H1 (cell line): ENCODE data around the gene GZF1. TPM values are rescaled to one million over a fixed set of nuclear protein-coding genes. Genes with fewer than 3 reads are reported as not detected.

ENCODE experiments used
- polyA plus RNA-seq, 7 experiments: library from polyadenylated mRNA; depleted of rRNA in 3 of 7; stranded (reverse) in 5 of 7; unstranded in 2 of 7; fragments of >200 nt in 5 of 7; fragments of 200-250 nt in 2 of 7; gene quantifications; 1 replicate in 5 of 7; 2 replicates in 1 of 7; 4 replicates in 1 of 7; pipeline versions ENCODE4 v1.2.1 to v1.2.3, GENCODE V29; 2011 to 2013; ENCODE audit warnings: missing spikeins in 2 of 7, mixed read lengths in 2 of 7
- total RNA-seq: library from RNA; stranded (reverse); fragmentation: NEBNext Ultra II Directional; extraction: Animal tissue kit (Norgen Biotek cat#: 25700); gene quantifications from 2 replicates; pipeline ENCODE4 v1.2.1, GENCODE V29; 2021
- TF ChIP-seq, protein P1 (sequence below): fragments of 300-600 bp; sonication (generic); IDR thresholded peaks from 2 replicates; pipeline ENCODE4 v1.7.1; 2012; ENCODE audit warnings: low read length, moderate library complexity, mild to moderate bottlenecking, inconsistent platforms; ENCODE audit not compliant: insufficient replicate concordance

GZF1 gene
- total and polyA plus RNA-seq, 2 of the 8 experiments (the other 6 are each of a cell fraction or from before 2014, with no cell fraction given): 8.2 to 11.9 TPM

DNA sequence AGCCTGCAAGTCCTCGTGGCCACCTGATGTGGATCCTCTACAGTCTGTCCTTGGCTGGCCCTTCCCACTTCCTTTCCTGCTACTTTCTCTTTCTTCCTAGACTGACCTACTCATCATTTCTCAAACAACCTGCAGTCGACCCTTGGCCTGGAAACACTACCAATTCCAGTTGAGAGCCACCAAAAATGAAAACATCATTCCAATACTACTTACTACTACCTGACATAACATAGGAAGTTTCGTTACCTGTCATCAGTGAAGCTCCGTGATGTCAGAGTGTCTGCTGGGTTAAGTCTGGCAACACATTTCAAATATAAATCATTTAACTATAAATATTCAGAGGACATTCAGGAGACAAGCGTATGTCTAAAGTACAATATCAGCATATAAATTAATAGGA, 13.8 kb downstream of the GZF1 start (continued):
- TF ChIP-seq, protein P1, sequence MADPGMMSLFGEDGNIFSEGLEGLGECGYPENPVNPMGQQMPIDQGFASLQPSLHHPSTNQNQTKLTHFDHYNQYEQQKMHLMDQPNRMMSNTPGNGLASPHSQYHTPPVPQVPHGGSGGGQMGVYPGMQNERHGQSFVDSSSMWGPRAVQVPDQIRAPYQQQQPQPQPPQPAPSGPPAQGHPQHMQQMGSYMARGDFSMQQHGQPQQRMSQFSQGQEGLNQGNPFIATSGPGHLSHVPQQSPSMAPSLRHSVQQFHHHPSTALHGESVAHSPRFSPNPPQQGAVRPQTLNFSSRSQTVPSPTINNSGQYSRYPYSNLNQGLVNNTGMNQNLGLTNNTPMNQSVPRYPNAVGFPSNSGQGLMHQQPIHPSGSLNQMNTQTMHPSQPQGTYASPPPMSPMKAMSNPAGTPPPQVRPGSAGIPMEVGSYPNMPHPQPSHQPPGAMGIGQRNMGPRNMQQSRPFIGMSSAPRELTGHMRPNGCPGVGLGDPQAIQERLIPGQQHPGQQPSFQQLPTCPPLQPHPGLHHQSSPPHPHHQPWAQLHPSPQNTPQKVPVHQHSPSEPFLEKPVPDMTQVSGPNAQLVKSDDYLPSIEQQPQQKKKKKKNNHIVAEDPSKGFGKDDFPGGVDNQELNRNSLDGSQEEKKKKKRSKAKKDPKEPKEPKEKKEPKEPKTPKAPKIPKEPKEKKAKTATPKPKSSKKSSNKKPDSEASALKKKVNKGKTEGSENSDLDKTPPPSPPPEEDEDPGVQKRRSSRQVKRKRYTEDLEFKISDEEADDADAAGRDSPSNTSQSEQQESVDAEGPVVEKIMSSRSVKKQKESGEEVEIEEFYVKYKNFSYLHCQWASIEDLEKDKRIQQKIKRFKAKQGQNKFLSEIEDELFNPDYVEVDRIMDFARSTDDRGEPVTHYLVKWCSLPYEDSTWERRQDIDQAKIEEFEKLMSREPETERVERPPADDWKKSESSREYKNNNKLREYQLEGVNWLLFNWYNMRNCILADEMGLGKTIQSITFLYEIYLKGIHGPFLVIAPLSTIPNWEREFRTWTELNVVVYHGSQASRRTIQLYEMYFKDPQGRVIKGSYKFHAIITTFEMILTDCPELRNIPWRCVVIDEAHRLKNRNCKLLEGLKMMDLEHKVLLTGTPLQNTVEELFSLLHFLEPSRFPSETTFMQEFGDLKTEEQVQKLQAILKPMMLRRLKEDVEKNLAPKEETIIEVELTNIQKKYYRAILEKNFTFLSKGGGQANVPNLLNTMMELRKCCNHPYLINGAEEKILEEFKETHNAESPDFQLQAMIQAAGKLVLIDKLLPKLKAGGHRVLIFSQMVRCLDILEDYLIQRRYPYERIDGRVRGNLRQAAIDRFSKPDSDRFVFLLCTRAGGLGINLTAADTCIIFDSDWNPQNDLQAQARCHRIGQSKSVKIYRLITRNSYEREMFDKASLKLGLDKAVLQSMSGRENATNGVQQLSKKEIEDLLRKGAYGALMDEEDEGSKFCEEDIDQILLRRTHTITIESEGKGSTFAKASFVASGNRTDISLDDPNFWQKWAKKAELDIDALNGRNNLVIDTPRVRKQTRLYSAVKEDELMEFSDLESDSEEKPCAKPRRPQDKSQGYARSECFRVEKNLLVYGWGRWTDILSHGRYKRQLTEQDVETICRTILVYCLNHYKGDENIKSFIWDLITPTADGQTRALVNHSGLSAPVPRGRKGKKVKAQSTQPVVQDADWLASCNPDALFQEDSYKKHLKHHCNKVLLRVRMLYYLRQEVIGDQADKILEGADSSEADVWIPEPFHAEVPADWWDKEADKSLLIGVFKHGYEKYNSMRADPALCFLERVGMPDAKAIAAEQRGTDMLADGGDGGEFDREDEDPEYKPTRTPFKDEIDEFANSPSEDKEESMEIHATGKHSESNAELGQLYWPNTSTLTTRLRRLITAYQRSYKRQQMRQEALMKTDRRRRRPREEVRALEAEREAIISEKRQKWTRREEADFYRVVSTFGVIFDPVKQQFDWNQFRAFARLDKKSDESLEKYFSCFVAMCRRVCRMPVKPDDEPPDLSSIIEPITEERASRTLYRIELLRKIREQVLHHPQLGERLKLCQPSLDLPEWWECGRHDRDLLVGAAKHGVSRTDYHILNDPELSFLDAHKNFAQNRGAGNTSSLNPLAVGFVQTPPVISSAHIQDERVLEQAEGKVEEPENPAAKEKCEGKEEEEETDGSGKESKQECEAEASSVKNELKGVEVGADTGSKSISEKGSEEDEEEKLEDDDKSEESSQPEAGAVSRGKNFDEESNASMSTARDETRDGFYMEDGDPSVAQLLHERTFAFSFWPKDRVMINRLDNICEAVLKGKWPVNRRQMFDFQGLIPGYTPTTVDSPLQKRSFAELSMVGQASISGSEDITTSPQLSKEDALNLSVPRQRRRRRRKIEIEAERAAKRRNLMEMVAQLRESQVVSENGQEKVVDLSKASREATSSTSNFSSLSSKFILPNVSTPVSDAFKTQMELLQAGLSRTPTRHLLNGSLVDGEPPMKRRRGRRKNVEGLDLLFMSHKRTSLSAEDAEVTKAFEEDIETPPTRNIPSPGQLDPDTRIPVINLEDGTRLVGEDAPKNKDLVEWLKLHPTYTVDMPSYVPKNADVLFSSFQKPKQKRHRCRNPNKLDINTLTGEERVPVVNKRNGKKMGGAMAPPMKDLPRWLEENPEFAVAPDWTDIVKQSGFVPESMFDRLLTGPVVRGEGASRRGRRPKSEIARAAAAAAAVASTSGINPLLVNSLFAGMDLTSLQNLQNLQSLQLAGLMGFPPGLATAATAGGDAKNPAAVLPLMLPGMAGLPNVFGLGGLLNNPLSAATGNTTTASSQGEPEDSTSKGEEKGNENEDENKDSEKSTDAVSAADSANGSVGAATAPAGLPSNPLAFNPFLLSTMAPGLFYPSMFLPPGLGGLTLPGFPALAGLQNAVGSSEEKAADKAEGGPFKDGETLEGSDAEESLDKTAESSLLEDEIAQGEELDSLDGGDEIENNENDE: no peak
